ENCODE data around the gene BANK1.
"Not testable (repeated sequence)": the region's sequence is repeated elsewhere in the genome, so short reads cannot be mapped to it uniquely, and the experiment has no call there.

BANK1 gene

DNA sequence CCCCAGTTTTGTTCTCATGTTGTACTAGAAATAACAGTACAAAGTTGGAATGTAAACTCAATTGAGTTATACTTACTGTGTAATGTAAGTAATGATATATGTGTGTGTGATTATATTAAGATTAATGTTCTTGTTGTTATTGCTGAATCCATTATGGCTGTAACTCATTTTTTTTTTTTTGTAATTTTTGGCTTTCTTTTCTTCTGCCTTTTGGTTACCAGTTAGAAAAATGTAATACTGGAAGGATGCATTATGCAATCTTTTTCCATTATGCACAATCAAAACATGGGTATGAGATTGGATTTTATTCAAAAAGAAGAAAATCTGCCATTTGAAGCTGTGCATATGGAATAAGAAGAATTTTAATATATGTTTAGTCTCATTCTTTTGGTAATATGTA lies 34.0 kb downstream of the BANK1 start:
- no peak for DNase-seq

DNA sequence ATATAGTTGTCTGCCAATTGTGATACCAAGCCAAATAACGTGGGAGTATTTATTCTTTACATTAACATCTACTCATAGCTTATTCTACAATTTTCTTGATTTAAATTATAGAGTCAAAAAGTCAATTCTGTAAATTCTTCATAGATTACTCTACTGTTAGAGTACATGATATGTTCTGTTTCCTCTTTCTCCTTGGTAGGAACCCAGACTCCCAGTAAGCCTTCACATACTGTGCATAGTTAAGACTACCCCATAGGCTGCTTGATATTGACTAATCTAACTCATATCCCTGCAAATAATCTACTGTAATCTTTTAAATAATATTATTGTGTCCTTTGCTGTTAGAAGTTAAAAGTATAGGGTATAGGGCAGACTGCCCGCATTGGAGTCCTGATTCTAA lies 35.4 kb downstream of the BANK1 start:
- no peak for DNase-seq

DNA sequence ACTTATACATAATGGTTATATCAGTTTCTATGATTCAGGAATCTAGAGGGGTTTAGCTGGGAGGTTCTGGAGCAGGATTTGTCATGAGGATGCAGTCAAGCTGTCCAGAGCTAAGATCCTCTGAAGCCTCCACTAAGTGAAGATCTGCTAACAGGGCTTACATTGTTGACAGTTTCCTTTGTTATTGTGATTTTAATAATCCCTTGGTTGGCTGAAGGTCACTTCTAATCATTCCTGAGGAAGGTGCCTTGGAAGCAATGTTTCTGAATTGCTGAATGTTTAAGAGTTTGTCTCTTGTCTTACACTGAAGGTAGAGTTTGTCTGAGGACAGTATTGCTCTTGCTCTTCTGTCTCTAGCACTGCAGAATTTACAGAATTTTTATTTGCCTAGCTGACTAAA lies 41.3 kb downstream of the BANK1 start:
- no peak for DNase-seq

DNA sequence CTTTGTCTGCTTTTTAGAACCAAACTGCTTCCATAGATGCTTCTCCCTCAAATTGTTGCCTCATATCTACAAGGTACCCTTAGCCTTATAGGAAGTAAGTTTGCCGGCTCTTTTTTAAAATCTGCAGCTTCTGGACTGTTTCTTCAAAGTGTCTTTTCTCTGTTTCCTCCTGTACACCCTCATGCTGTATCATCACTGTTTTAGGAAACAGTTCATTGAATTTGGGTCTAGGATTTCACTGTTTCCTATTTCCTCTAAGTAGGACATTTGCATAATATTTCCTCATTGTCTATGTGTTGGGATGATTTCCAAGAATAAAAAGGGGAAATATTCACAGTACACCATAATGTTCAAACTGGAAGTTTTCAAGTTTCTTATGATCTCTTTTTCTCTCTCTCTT lies 43.0 kb downstream of the BANK1 start:
- no peak for DNase-seq

DNA sequence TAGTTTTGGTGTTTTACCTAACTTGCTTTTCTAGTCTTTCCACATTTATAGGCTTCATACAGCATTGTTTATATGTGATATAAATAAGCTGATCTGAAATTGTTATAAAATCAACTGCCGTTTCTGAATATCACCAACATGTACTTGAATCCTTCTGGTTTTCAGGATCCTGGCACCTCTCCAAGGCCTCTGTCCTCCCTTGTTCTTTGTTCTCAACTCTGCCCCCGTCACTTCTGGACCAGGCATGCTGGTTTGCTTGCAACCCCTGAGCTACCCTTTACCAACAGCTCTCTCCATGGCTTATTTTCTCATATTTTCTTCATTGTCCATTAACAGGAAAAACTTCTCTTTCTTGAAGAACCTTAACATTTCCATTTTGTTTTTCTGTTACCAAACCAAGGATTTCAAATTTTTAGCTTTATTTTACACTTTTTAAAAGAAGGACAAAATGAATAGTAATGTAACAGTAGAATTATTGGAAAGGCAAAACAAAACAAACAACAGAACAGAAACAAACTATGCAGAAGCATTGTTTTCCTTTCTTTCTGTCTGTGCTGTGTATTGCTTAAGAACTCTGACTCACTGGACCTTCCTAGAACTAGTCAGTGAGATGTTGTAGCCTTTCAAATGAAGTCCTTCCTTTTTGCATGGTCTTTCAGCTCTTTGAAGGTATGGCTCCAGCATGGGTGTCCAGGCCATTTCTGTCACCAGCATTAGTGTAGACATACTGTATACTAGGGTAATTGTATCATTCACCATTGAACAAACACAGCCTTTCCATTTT lies 44.8 kb downstream of the BANK1 start:
- DNase-seq: peak; percentile 13

DNA sequence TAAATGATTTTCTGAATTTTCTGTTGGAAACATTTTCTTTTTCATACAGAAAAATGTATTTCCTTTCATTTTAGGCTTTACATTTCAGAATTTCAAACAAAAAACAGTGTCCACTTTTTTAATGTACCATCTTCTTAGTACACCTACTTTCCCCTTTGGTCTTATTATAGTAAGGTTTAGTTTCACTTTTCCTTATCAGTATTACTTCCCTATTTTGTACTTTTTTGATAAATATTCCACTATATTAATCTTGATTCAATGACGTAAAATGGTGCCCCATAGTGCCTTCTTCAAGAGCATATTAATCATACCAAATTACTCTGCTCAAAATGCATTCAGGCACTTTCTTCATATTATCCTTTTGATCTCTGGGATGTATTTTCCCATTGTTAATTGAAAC lies 52.5 kb downstream of the BANK1 start:
- no peak for DNase-seq

DNA sequence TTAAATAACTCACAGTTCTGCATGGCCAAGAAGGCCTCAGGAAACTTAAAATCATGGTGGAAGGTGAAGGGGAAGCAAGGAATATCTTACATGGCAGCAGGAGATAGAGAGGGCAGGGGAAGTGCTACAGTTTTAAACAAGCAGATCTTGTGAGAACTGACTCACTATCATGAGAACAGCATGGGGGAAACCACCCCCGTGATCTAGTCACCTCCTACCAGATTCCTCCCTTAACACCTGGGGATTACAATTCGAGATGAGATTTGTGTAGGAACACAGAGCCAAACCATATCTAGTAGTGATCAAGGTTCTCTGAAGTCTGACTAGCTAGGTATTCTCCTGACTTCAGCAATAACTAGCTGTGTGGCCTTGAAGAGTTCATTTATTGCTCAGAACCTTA lies 56.0 kb downstream of the BANK1 start:
- no peak for DNase-seq

DNA sequence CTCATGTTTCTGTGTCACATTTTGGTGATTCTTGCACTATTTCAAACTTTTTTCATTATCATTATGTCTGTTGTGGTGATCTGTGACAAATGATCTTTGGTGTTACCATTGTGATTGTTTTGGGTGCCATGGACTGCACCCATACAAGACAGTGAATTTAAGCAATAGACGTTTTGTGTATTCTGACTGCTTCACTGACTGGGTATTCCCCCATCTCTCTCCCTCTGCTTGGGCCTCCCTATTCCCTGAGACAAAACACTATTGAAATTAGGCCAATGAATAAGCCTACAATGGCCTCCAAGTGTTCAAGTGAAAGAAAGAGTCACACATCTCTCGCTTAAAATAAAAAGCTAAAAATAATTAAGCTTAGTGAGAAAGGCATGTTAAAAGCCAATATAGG lies 60.2 kb downstream of the BANK1 start:
- DNase-seq: no peak

DNA sequence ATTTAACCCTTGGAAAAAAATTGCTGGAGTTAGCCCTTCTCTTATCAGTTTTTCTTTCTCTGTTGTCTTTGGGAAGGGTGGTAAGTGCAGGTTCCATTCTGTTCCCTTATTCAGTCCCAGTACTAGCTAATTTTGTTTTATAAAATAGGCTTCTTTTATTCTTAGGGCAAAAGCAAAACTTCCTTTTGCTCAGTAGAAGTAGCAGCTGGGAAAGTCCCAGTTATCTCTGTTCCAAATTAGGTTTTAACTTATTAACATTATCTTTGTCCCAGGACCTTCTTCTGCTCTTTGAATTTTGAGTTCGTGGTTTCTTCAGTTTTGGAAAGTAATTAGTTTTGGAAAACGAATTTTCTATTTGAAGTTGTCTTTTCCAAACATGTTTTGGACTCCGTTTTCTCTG lies 61.1 kb downstream of the BANK1 start:
- DNase-seq: no peak

DNA sequence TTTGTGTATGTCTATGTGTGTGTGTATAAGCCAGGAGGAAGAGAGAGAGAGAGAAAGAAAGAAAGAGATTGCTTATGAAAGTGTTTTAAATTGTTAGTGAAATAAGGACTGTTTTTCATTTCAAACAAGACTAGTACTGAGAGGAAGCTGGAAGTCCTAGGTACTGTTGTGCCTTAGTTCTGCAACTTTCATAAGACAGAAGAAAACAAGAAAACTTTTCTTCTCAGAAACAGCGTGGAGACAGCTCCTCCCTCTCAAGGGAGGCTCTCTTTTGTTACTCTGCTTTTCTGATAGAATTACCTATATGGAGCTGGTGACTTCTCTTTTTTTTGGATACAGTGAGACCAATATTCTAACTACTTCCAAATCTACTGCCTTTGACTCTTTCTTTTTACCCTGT lies 62.5 kb downstream of the BANK1 start:
- no peak for DNase-seq

DNA sequence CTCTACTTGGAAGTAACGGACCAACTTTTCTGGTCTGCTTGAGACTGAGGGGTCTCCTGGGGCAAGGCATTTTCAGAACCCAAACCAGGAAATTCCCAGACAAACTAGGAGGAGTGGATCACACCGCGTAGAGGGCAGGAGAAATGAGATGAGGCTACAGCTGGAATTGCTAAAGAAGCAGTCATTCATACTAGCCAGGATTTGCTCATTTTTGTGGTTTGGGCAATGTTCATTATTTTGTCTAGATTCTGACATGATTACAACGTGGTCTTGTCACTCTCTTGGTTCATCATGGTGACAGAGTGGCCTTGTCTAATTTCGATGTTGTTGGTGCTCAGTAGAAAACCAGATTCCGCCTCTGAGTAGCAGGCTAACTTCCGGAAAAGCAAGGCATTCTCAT lies 63.2 kb downstream of the BANK1 start:
- DNase-seq: no peak

DNA sequence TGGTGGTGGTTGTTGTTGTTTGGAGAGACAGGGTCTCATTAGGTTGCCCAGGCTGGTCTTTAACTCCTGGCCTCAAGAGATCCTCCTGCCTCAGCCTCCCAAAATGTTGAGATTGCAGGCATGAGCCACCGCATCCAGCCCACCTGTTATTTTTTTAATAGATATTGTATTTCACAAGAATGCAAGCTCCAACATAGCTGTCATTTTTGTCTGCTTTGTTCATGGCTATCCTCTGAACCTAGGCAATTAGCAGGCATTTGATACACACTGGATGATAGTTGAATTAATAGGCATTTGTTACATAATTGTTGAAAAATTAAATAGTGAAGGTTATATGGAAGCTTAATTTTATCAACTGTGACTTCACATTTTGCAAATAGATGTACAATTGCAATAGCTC lies 64.7 kb downstream of the BANK1 start:
- DNase-seq: no peak

DNA sequence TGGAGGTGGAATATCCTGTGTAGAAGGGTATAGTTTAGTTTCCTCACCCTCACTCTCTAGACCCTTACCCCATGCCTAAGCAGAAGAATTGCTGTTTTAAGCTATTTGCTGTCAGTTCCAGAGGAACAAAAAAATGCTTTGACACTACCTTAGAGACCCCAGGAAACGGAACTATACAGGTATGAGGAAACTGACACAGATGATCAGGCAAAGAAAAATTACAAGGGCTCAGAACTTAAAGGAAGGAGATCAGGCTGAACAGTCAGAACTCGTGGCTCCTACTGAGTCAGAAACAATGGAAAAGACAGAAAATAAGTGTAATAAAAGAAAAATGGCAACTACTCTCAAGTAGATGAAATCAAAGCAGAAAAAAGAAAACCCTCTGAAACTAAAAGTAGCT lies 65.6 kb downstream of the BANK1 start:
- DNase-seq: no peak

DNA sequence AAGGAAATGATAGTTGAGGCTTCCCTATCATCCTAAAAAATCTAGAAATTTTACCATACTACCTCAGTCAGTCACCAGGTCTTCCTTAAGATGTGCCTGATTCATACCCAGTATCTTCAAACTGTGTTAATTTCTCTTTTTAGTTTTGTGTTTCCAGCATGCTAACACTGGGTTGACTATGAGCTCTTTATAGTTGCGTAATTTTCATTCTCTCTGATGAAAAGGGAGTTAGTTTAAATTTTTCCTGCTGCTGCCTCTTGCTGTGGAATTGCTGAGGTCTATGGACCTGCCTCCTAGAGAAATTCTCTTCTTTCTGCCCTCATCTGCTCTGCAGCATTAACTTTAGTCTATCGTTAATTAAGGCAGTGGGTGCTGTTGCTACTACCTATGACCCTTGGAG lies 66.6 kb downstream of the BANK1 start:
- no peak for DNase-seq

DNA sequence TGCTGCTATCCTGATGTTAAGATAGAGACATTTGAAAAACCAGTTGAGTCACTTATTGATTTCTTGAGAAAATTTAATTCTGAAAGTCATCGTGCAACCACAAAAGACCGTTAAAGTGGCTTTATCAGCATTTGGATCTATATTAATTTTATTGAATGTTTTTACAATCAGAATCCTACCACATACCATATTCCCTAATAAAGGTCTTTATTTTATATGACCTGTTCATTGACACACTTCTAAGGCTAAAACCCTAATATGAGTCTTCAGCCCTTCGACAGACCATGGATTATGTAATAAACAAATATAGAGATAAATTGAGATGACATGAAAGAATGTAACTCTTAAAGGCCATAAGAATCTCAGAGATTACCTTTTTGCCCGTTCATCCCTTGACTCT lies 68.1 kb downstream of the BANK1 start:
- no peak for DNase-seq

DNA sequence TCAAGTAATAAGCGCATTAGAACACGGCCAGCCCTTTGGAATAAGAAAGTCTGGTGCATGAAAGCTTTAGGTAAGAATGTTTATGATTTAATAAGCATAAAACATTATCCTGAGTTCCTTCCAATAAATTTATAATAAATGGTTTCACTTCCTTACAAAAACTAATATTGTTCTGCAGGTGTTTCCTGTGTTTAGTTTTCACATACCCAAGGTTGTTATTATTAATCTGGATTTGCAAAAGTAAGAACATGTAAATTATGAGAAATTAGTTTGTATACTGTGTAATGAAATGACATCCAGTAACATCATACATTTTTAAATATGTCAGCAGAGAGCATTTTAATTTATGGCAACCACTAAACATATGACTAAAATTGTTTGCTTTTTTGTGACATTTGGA lies 72.1 kb downstream of the BANK1 start:
- no peak for DNase-seq

DNA sequence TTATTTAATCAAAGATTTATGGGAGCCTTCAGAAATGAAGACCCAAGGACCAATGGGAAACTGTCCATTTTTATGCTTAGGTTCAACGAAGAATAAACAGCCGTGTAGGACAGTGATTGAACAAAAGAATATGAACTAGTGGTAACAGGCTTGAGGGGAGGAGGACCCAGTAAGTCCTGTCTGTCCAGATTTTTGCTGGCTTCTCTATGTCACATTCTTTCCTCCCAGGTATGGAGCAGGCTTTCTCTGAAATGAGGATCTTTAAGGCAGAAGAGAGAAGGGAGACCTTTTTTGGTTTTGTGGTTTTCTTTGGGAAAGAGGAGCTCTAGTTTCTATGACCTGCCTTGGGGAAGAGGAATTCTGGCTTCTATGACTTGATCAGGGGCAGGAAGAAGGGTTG lies 74.1 kb downstream of the BANK1 start:
- DNase-seq: no peak

DNA sequence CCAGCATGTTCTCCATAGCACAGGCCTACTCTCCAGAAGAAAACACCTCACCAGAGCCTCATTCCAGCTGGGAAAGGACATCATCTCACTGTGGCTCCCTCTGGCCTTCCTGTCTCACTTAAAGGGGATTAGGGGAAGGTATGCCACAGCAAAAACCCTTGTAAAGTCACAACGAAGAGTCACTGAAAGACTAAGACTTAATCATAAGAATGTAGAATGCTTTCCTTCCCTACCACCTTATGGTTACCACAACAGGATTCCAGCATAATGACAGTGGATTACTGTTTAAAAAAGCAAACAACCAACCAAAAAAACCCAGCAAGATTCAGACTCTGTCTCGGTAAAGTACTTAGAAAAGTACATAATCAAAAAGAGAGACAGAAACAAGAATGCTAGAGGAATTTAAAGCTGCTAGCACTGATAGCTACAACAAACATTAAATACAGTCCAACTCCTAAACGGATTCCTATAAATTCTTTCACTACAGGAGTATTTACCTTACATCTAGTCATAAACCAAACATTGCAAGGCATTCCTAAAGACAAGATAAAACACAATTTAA lies 75.1 kb downstream of the BANK1 start:
- no peak for DNase-seq

DNA sequence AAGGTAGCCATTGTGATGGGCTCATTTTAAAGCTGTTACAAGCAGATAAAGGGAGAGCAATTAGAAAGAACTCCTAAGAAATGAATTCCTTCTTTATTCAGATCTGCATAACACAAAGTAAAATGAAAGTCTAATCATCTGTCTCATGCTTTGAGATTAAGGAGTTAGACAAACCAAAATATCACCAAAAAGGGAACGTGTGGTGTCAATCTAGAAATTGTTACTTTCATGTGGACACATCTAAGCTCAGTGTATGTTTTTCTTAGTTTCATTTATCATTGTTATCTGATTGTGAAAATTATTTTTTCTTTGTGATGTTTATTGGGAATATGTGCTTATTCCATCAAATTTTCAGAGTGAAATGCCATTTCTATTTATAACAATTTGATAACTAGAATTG lies 80.3 kb downstream of the BANK1 start:
- DNase-seq: no peak

DNA sequence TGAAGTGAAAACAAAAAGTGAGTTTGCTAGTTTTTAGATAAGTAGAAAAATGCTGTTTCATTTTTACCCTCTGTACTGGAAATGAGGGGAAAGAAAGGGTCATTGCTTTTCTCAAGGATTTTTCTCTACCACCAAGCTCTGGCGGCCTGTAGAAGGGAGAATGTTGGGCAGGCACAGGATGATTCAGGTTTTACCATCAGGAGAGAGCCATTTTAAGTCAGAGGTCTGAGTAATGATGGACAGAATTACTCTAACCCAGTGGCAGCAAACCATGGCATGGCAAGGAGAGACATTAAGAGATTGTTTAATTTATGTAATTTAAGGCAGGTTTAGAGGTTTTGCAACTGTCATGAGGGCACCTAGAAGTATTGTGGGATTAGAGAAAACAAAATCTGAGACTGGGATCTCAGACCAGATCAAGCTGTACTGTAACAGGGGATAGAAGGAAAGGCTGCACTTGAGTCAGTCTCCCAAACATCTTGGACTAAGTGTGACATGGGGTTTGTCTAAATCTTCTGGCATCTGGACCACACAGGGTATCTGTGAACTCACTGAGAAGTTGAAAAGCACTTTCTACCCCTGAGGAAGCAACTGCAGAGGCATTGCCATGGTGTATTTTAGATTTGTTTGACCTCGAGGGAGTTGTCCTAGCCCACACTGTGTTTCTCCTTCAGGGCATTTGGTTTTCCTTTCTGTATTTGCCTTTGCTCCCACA lies 81.6 kb downstream of the BANK1 start:
- no peak for DNase-seq

DNA sequence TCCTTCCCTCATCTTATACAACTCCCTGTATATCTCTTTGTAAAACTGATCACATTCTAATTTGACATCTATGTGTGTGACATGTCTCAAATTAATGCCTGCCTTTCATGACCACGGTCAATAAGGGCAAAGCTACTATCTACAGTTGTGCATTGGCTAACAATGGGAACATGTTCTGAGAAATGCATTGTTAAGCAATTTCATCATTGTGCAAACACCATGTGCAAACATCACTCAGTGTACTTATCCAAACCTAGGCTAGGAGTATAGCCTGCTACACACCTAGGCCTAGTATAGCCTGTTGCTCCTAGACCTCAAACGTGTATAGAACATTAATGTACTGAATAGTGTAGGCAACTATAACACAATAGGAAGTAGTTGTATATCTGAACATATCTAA lies 95.0 kb downstream of the BANK1 start:
- peak; percentile 25 for DNase-seq

DNA sequence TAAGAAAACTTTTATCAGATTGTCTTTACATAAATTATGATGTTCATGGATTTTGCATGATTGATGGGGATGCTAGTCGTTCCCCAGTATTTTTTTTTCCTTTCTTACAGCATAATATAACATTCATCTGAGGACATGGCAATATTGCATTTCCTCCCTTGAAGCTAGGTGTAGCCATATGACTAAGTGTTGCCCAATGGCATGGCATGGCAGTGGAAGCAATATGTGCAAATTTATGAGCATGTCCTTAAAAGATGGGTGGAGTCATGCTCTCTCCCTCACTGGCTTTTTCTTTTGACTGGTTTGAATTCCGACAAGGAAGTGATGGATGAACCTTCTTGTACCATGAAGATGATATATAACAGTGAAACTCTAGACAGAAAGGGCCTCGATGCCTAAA lies 96.3 kb downstream of the BANK1 start:
- DNase-seq: no peak

DNA sequence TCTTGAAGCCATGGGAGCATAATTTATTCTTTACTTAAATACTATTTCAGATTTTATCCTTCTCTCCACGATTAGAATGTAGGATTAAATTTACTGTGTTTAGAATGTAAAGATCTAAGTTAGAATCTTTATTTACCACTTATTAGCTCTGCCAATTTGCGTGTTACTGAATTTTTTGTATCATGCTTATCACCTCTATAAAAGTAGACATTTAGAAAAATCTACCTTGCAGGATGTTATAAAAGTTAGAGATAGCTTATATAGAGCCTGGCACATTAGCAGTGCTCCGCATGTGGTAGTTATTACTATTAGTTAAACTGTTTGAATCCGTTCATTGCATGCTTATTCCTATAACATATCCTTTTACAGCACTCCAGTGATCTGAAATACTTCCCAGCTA lies 97.9 kb downstream of the BANK1 start:
- DNase-seq: no peak

DNA sequence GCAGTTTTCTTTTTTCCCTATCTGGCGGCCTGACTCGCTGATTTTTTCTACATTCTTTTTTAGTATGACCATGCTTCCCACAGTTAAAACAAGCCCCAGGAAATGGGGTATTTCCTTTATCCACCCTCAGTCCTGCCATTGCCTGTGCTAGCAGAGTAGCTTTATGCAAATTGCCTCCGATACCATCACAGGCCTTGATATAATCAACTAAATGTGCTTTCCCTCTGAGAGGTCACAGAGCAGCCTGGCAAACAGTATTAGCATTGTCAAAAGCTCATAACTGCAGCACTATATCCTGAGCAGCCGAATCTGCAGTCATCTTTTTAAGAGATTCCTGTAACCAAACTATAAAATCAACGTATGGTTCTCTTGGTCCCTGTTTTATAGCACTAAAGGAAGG lies 115.0 kb downstream of the BANK1 start:
- not testable (repeated sequence) for DNase-seq

All from NCI-H510A (cell line).